ENCODE results near the gene ITPR1.

The ITPR1 gene

GRCh38 chr3:4599612-4600011 lies 106.5 kb downstream of the ITPR1 start:
- DNase-seq, result no peak

GRCh38 chr3:4600493-4600892 lies 107.3 kb downstream of the ITPR1 start:
- no peak for DNase-seq

GRCh38 chr3:4601892-4602291 lies 108.7 kb downstream of the ITPR1 start:
- no peak for DNase-seq

- DNase-seq, result no peak
Measured at GRCh38 chr3:4604693-4605092, 111.5 kb downstream of the ITPR1 start.

GRCh38 chr3:4606911-4607310 lies 113.8 kb downstream of the ITPR1 start:
- no peak for DNase-seq

GRCh38 chr3:4613366-4613765 lies 120.2 kb downstream of the ITPR1 start:
- DNase-seq, result no peak

GRCh38 chr3:4614070-4614469 lies 120.9 kb downstream of the ITPR1 start:
- no peak for DNase-seq

- DNase-seq, result no peak
Measured at GRCh38 chr3:4614927-4615326, 121.8 kb downstream of the ITPR1 start.

- DNase-seq, result no peak
Measured at GRCh38 chr3:4615750-4616149, 122.6 kb downstream of the ITPR1 start.

- DNase-seq, result no peak
Measured at GRCh38 chr3:4623421-4623999, 130.4 kb downstream of the ITPR1 start.

GRCh38 chr3:4627651-4628375 lies 134.7 kb downstream of the ITPR1 start:
- no peak for DNase-seq

- no peak for DNase-seq
Measured at GRCh38 chr3:4629095-4630007, 136.2 kb downstream of the ITPR1 start.

GRCh38 chr3:4633078-4634004 lies 140.2 kb downstream of the ITPR1 start:
- DNase-seq, result no peak

GRCh38 chr3:4634894-4635293 lies 141.7 kb downstream of the ITPR1 start:
- no peak for DNase-seq

GRCh38 chr3:4637265-4637664 lies 144.1 kb downstream of the ITPR1 start:
- DNase-seq, result no peak

GRCh38 chr3:4641863-4642563 lies 148.9 kb downstream of the ITPR1 start:
- no peak for DNase-seq

GRCh38 chr3:4642611-4643010 lies 149.5 kb downstream of the ITPR1 start:
- no peak for DNase-seq

- no peak for DNase-seq
Measured at GRCh38 chr3:4643904-4644547, 150.9 kb downstream of the ITPR1 start.

- no peak for DNase-seq
Measured at GRCh38 chr3:4644951-4645350, 151.8 kb downstream of the ITPR1 start.

GRCh38 chr3:4645468-4645867 lies 152.3 kb downstream of the ITPR1 start:
- DNase-seq, result no peak

- no peak for DNase-seq
Measured at GRCh38 chr3:4647411-4647810, 154.3 kb downstream of the ITPR1 start.
